GM12874 (cell line): ENCODE measurements around the gene FBXO2.

Experiments used
- CTCF ChIP-seq: IDR thresholded peaks from 2 replicates; pipeline ENCODE4 v1.5.1; 2011; ENCODE audit warnings: low read depth, mild to moderate bottlenecking, control low read depth, low read length, moderate library complexity; ENCODE audit not compliant: insufficient read depth

The FBXO2 gene

GRCh38 chr1:11680270-11681070, 26.2 kb upstream of the FBXO2 start:
- TF ChIP-seq CTCF, result no peak

- TF ChIP-seq CTCF, result no peak
These were observed 24.2 kb upstream of the FBXO2 start for GRCh38 chr1:11678442-11678841.

DNA sequence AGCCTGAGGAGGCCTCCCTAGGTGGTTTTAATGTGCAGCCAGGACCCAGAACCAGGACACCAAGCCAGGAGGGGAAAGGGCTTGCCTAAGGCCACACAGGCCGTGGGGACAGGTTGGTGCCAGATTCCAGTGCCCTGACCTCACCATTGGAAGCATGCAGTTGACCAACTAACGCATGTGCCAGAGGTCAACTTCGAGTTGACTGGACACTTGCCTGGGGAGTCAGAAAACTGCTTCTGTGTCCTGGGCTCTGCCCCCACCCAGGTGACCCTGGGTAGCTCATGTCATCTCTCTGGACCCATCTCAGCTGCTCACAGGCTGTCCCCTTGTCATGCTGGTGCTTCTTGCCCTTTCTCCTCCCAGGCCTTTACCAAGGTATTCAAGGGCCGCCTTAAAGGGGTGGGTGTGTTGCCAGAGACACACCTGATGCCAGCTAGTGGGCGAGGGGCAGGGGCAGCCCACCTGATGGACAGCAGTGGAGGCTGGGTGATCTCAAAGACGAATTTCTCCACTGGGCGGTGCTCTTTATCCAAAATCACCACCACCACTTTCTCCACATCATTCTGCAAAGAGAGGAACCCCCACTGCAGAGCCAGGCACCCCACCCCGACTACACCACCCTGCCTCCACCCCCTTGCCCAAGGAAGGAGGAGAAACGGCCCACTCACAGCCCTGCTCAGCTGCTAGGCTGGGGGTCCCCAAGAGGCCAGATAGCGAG, 22.3 kb upstream of the FBXO2 start:
- no peak for TF ChIP-seq CTCF

GRCh38 chr1:11675325-11675724, 21.1 kb upstream of the FBXO2 start:
- no peak for TF ChIP-seq CTCF

DNA sequence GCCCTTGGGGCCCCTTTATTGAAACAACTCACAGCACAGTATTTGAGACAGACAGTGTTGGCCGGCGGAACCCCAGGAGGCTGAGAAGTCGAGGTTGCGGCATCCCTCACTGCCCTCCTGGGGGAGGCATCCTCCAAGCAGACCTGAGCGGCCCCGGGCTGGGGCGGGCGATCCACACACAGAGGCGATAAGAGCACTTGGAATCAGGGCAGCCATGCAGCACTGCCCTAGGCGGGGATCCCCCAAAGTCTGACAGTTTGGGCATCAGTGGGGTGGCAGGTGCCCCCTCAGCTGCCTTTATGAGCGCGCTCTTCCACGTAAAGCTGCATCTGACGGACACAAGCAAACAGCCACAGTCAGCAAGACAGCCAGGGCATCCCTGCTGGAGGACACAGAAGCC, 20.3 kb upstream of the FBXO2 start:
- no peak for TF ChIP-seq CTCF

- no peak for TF ChIP-seq CTCF
These were observed 19.0 kb upstream of the FBXO2 start for GRCh38 chr1:11673089-11673769.
